Tibial nerve (tissue), 4 donors: ENCODE data around the gene CUZD1.

Experiments used
- CTCF ChIP-seq, 5 experiments: fragments of 200-600 bp in 3 of 5; fragments of 450-650 bp in 2 of 5; sonication (generic) in 3 of 5; IDR thresholded peaks; one replicate each; pipeline ENCODE4 v1.5.1; 2016 to 2019; ENCODE audit warnings: antibody characterized with exemption in 5 of 5, mild to moderate bottlenecking in 3 of 5, moderate library complexity in 2 of 5
- EP300 ChIP-seq, 2 donors: sonication (generic); formaldehyde crosslinking; IDR thresholded peaks; one replicate each; pipeline ENCODE4 v1.6.1; 2017; ENCODE audit warnings: antibody characterized with exemption in 2 of 2, mild to moderate bottlenecking in 1 of 2
- POLR2A ChIP-seq, 2 donors: fragments of 450-650 bp; IDR thresholded peaks; one replicate each; pipeline ENCODE4 v1.6.1; 2017; ENCODE audit warnings: antibody characterized with exemption in 2 of 2, mild to moderate bottlenecking in 2 of 2, moderate library complexity in 2 of 2

- no peak for TF ChIP-seq CTCF (IDR thresholded peaks at IDR 0.05)
- TF ChIP-seq EP300 (IDR thresholded peaks at IDR 0.05), result no peak
- TF ChIP-seq POLR2A (IDR thresholded peaks at IDR 0.05), result no peak
Measured at GRCh38 chr10:122878799-122879338, 33.2 kb upstream of the CUZD1 start.
